ENCODE results near the gene LARGE1.

- TF ChIP-seq EZH2 (IDR thresholded peaks at IDR 0.05) (no peak), EGR1 (IDR thresholded peaks at IDR 0.05; ENCODE audit: low read depth) (no peak), CTCF (IDR thresholded peaks at IDR 0.05 in 2 of 3, conservative IDR thresholded peaks at IDR 0.05 in 1 of 3; ENCODE audit: borderline replicate concordance in 1 of 3, insufficient read depth in 1 of 3, low read depth in 2 of 3, low read length in 2 of 3) (no peak), POLR2A (IDR thresholded peaks at IDR 0.05; ENCODE audit: borderline replicate concordance, extremely low read depth, insufficient read depth, insufficient read length) (no peak), MAX (IDR thresholded peaks at IDR 0.05) (no peak), POLR2AphosphoS5 (IDR thresholded peaks at IDR 0.05; ENCODE audit: low read depth, low read length) (no peak), FOSL1 (IDR thresholded peaks at IDR 0.05; ENCODE audit: low read depth) (no peak), EZH2phosphoT487 (IDR thresholded peaks at IDR 0.05; ENCODE audit: borderline replicate concordance) (no peak), ZBTB33 (IDR thresholded peaks at IDR 0.05; ENCODE audit: extremely low read depth, insufficient replicate concordance, low read length) (no peak)
Measured at GRCh38 chr22:33372875-33373274, 547.4 kb downstream of the LARGE1 start.
